NB4 (cell line): ENCODE measurements around the gene TAS1R2.
A peak's percentile ranks its signal among the peaks of the same experiment; 100 is the strongest.

Experiments used
- DNase-seq: peaks from one replicate; pipeline ENCODE4 v3.0.0; 2010; ENCODE audit warnings: low read depth
- H3K4me3 ChIP-seq: one replicate; pipeline ENCODE4 v1.5.1; 2011; ENCODE audit warnings: mild to moderate bottlenecking, low read depth, low read length, moderate library complexity
- CTCF ChIP-seq: IDR thresholded peaks from one replicate; pipeline ENCODE4 v1.5.1; 2012; ENCODE audit warnings: low read depth, low read length
- MAX ChIP-seq: IDR thresholded peaks from 2 replicates; pipeline ENCODE4 v1.6.1; 2011; ENCODE audit warnings: low read depth, low read length
- MYC ChIP-seq: IDR thresholded peaks from 2 replicates; pipeline ENCODE4 v1.6.1; 2011; ENCODE audit warnings: low read depth, low read length
- POLR2A ChIP-seq: IDR thresholded peaks from 2 replicates; pipeline ENCODE4 v1.6.1; 2011; ENCODE audit warnings: mild to moderate bottlenecking; ENCODE audit not compliant: insufficient read length; ENCODE audit errors: extremely low read depth

The TAS1R2 gene

GRCh38 chr1:18885311-18886002, 26.0 kb upstream of the TAS1R2 start:
- DNase-seq: no peak
- no peak for TF ChIP-seq MYC
- TF ChIP-seq POLR2A: no peak
- no peak for TF ChIP-seq MAX
- no peak for TF ChIP-seq CTCF
- no peak overlapping the region for H3K4me3 ChIP-seq

- no peak for DNase-seq
- no peak overlapping the region for H3K4me3 ChIP-seq
- TF ChIP-seq POLR2A (no peak), MAX (no peak), MYC (no peak), CTCF (no peak)
Observed at GRCh38 chr1:18884727-18885126, 25.3 kb upstream of the TAS1R2 start.

- TF ChIP-seq POLR2A: no peak
- no peak for TF ChIP-seq MYC
- no peak for TF ChIP-seq MAX
- no peak for DNase-seq
- no peak overlapping the region for H3K4me3 ChIP-seq
Observed at GRCh38 chr1:18884419-18884717, 24.9 kb upstream of the TAS1R2 start.

- peak; percentile 82 for TF ChIP-seq CTCF
- no peak for TF ChIP-seq POLR2A
- TF ChIP-seq MYC: no peak
- no peak for TF ChIP-seq MAX
- H3K4me3 ChIP-seq: no peak overlapping the region
- DNase-seq: peak; percentile 62
Observed at GRCh38 chr1:18883636-18884418, 24.4 kb upstream of the TAS1R2 start.

- no peak for DNase-seq
- TF ChIP-seq POLR2A (no peak), MYC (no peak), CTCF (no peak), MAX (no peak)
- H3K4me3 ChIP-seq: no peak overlapping the region
Observed at GRCh38 chr1:18883079-18883478, 23.6 kb upstream of the TAS1R2 start.

GRCh38 chr1:18882486-18882885, 23.0 kb upstream of the TAS1R2 start:
- TF ChIP-seq CTCF (no peak), MAX (no peak), POLR2A (no peak), MYC (no peak)
- no peak overlapping the region for H3K4me3 ChIP-seq
- DNase-seq: no peak
